Cardiac fibroblast (primary cell): ENCODE data around the gene GOLGA3.
"Not testable (repeated sequence)": the region's sequence is repeated elsewhere in the genome, so short reads cannot be mapped to it uniquely, and the experiment has no call there.

Experiments used
- DNase-seq, 2 donors: peaks; one replicate each; pipeline versions ENCODE4 v3.0.0 to v3.0.0-alpha.2; 2010; ENCODE audit warnings: low read depth in 2 of 2
- H3K4me3 ChIP-seq, 2 donors: replicated peaks in 1 of 2; 1 replicate in 1 of 2; 2 replicates in 1 of 2; pipeline ENCODE4 v1.5.1; 2011; ENCODE audit warnings: low read depth in 2 of 2, low read length in 2 of 2, mild to moderate bottlenecking in 2 of 2, moderate library complexity in 1 of 2
- TF ChIP-seq, protein P1 (sequence below): IDR thresholded peaks from one replicate; pipeline ENCODE4 v1.5.1; 2011; ENCODE audit warnings: low read depth, mild to moderate bottlenecking, low read length, inconsistent platforms

Gene GOLGA3

DNA sequence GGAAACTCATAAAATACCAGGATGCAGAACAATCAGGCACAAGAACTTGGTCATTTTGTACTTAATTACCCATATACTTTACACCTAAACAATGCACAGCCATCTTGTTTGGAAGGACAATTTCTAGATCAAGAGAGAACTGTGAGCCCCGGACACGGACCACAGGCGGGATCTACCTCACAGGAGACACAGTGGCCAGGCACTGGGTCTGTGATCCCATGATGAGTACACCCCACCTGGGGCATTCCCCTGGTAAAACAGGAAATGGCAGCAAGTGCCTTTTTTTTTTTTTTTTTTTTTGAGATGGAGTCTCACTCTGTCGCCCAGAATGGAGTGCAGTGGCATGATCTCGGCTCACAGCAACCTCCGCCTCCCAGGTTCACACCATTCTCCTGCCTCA, 15.2 kb downstream of the GOLGA3 start:
- TF ChIP-seq, protein P1, sequence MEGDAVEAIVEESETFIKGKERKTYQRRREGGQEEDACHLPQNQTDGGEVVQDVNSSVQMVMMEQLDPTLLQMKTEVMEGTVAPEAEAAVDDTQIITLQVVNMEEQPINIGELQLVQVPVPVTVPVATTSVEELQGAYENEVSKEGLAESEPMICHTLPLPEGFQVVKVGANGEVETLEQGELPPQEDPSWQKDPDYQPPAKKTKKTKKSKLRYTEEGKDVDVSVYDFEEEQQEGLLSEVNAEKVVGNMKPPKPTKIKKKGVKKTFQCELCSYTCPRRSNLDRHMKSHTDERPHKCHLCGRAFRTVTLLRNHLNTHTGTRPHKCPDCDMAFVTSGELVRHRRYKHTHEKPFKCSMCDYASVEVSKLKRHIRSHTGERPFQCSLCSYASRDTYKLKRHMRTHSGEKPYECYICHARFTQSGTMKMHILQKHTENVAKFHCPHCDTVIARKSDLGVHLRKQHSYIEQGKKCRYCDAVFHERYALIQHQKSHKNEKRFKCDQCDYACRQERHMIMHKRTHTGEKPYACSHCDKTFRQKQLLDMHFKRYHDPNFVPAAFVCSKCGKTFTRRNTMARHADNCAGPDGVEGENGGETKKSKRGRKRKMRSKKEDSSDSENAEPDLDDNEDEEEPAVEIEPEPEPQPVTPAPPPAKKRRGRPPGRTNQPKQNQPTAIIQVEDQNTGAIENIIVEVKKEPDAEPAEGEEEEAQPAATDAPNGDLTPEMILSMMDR, result no peak
- H3K4me3 ChIP-seq, result no peak overlapping the region
- no peak for DNase-seq

DNA sequence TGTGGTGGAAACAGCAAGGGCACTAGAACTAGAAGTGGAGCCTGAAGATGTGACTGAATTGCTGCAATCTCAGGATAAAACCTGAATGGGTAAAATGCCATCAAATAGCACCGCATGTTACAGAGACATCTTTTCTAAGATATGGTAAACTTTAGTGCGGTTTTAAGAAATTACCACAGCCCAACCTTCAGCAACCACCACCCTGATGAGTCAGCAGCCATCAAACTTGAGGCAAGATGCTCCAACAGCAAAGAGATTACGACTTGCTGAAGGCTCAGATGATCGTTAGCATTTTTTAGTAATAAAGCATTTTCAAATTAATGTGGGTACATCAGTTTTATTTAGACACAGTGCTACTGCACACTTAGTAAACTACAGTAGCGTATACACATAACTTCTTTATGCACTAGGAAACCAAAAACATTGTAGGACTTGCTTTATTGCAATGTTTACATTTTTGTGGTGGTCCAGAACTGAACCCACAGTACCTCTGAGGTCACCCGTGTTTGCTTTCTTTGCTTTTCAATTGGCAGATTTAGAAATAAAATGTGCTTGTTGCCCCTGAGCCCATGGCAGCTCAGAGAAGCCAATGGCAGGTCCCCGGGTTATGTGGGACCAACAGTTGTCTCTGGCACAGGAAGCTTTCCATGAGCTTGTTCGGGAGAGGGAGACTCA, 15.9 kb downstream of the GOLGA3 start:
- TF ChIP-seq, protein P1, result no peak
- no peak for DNase-seq
- no peak overlapping the region for H3K4me3 ChIP-seq

DNA sequence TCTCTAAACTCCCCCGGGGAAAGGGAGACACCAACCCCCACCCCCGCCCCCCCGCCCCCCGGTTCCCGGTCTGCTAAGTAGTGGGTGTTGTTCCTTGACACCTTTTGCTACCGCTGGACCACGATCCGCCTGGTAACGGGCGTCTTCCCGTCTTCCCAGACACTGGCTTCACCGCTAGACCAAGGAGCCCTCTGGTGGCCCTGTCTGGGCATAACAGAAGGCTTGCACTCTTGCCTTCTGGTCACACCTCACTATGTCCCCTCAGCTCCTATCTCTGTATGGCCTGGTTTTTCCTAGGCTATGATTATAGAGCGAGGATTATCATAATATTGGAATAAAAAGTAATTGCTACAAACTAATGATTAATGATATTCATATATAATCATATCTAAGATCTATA, 19.3 kb downstream of the GOLGA3 start:
- TF ChIP-seq, protein P1, result peak; percentile 50
- peak; percentile 41 to 55 for DNase-seq
- not testable (repeated sequence) for H3K4me3 ChIP-seq

DNA sequence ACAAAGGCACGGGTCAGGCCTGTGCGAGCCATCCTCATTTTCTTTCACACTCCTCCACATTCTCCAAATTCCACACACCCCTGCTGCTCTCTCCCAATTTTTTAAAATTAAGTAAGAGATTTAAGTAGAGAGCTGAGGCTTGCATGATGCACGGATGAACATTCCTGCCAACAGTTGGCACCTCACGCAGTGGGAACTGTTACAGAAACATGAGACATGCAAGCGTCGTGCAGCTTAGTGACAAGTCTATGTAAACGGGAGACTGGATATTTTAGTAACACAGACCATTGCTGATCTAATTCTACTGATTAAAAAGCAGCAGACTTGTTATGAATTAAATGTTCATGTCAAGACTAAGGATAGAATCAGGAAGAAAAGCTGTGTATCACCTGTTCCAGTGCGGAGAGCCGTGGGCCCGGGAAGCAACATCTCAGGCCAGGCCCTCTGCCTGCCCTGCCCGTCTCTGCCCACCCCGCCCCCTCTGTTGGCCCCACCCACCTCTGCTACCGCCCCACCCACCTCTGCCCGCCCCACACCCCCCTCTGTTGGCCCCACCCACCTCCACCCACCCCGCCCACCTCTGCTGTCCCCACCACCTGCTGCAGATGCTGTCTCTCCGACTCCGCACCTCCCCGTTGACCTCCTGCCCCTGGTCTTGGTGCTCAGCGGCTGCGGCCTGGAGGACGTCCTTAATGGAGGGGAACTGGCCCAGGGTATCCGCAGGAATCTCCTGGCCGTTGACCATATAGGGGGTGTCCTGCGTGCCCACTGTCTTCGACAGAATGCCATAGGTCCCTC, 21.2 kb downstream of the GOLGA3 start:
- no peak for DNase-seq
- no peak overlapping the region for H3K4me3 ChIP-seq
- TF ChIP-seq, protein P1, result no peak

DNA sequence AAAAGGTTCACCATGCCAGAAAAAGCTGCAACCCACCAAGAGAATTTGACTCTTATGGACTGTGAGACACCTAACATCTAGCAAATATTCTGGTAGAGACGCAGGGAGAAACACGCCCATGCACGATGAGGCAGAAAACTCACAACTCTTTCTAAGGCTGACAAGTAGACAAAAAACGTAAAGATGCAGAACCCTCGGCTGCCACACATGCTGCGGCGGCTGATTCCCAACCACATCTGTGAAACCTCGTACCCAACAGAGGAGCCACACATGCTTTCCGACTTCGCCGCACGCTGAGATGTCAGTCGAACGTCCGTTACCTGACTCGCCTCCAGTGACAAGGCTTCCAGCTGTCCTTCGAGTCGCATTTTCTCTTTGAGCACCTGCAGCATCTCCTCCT, 21.8 kb downstream of the GOLGA3 start:
- no peak for DNase-seq
- TF ChIP-seq, protein P1, result no peak
- H3K4me3 ChIP-seq, result no peak overlapping the region

DNA sequence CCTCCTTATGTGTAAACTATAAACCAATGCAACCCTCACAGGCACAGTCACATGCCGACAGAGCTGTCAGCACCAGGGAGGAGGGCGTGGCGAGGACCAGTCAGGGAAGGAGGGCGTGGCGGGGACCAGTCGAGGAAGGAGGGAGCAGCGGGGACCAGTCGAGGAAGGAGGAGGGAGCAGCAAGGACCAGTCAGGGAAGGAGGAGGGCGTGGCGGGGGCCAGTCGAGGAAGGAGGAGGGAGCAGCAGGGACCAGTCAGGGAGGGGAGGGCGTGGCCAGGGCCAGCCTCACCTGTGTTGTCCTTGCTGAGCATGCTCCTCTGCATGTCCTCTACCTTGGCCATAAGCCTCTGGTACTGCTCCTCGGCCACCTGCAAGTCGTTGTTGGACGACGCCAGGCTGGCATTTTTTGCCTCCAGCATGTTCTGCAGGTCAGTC, 24.2 kb downstream of the GOLGA3 start:
- no peak overlapping the region for H3K4me3 ChIP-seq
- TF ChIP-seq, protein P1, result no peak
- no peak for DNase-seq
